HL-60 (cell line): ENCODE results near the gene KARS1.

Experiments used
- DNase-seq, 2 experiments: peaks; one replicate each; pipeline ENCODE4 v3.0.0-alpha.2; 2010 to 2020; ENCODE audit warnings: low read depth in 1 of 2, low spot score in 1 of 2
- H3K27ac ChIP-seq: fragments of 250-450 bp; sonication (Bioruptor Pico); replicated peaks from 2 replicates; pipeline ENCODE4 v1.5.1; 2020; ENCODE audit warnings: mild to moderate bottlenecking, moderate library complexity
- H3K27me3 ChIP-seq: fragments of 250-450 bp; sonication (Bioruptor Pico); 2 replicates; pipeline ENCODE4 v1.5.1; 2021; ENCODE audit warnings: mild to moderate bottlenecking, moderate library complexity; ENCODE audit not compliant: insufficient read depth, poor library complexity, severe bottlenecking
- H3K4me3 ChIP-seq: replicated peaks from 2 replicates; pipeline ENCODE4 v1.5.1; 2011; ENCODE audit warnings: mild to moderate bottlenecking, control low read depth, low read length; ENCODE audit not compliant: insufficient read depth
- CTCF ChIP-seq: IDR thresholded peaks from one replicate; pipeline ENCODE4 v1.5.1; 2011; ENCODE audit warnings: low read length, control low read depth, inconsistent platforms; ENCODE audit not compliant: insufficient read depth
- GABPA ChIP-seq: IDR thresholded peaks from 2 replicates; pipeline ENCODE4 v1.6.1; 2012; ENCODE audit warnings: low read depth
- POLR2AphosphoS5 ChIP-seq: IDR thresholded peaks from 2 replicates; pipeline ENCODE4 v1.6.1; 2012; ENCODE audit warnings: low read depth
- REST ChIP-seq: IDR thresholded peaks from 2 replicates; pipeline ENCODE4 v1.6.1; 2012; ENCODE audit warnings: low read depth; ENCODE audit not compliant: insufficient replicate concordance
- SPI1 ChIP-seq: IDR thresholded peaks from 2 replicates; pipeline ENCODE4 v1.6.1; 2012; ENCODE audit warnings: low read depth, mild to moderate bottlenecking, borderline replicate concordance

The KARS1 gene

GRCh38 chr16:75584108-75584507 is 63.4 kb downstream of the KARS1 start:
- TF ChIP-seq POLR2AphosphoS5 (no peak), GABPA (no peak), SPI1 (no peak), CTCF (no peak), REST (no peak)
- H3K27ac ChIP-seq = no peak overlapping the region
- no peak for DNase-seq
- no peaks in the 10 kb centered on the region for H3K27me3 ChIP-seq
- H3K4me3 ChIP-seq = no peak overlapping the region

GRCh38 chr16:75579281-75579834 is 68.1 kb downstream of the KARS1 start:
- H3K27ac ChIP-seq = no peak overlapping the region
- no peak for TF ChIP-seq SPI1
- no peak for TF ChIP-seq POLR2AphosphoS5
- no peak for TF ChIP-seq GABPA
- no peak for TF ChIP-seq REST
- no peak for TF ChIP-seq CTCF
- H3K4me3 ChIP-seq = no peak overlapping the region
- H3K27me3 ChIP-seq = no peaks in the 10 kb centered on the region
- no peak for DNase-seq

- Histone ChIP-seq H3K27ac (no peak overlapping the region), H3K4me3 (no peak overlapping the region), H3K27me3 (no peaks in the 10 kb centered on the region)
- no peak for DNase-seq
- TF ChIP-seq SPI1 (no peak), GABPA (no peak), REST (no peak), POLR2AphosphoS5 (no peak), CTCF (no peak)
These were observed 68.7 kb downstream of the KARS1 start for GRCh38 chr16:75578725-75579124.
